ENCODE results near the gene E2F7. TPM values are rescaled to one million over a fixed set of nuclear protein-coding genes. Genes with fewer than 3 reads are reported as not detected.

E2F7 gene
- total RNA-seq, 4 donors from 2014 or later: not detected

DNA sequence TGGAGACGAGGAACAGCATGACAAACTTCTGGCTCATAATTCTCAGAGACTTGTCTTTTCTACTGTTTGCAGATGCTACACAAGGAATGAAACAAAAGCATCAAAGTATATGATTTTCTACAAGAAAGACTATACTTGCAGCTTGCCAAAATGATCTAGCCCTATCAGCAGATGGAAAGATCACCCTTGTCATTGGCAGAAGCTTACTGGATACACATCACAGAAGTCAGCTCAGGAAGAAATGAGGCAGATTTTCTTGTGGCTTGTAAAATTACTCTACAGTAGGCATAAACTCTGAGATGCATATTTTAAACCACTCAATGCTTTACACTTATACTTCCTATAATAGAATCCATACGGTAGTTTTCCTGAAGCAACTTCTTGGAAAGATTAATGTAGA, 20.6 kb downstream of the E2F7 start:
- no peaks in the 10 kb centered on the region for H3K27me3 ChIP-seq
- in situ Hi-C loops (cut with MboI; ENCODE audit: low sequenced_read_pairs in 4 of 4): no loop called here

DNA sequence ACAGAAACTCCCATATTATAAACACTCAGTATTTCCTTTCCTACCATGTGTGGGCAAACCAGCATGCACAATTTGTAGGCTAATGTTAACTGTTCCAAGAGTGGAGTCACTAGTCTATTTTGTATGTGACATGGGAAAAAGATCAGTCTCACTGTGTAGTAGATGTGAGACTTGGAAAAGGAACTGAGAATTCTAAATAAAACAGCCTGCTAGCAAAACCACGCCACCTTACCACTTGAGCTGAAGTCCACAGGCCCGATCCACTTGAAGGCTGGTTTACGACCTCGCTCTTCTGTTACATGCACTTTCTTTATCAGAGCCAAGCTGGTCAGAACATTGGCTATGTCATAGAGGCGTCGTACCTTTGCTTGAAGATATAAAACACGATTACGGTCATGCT, 22.5 kb downstream of the E2F7 start:
- no peak for DNase-seq
- in situ Hi-C loops (cut with MboI; ENCODE audit: low sequenced_read_pairs in 4 of 4): no loop called here
- no peaks in the 10 kb centered on the region for H3K27me3 ChIP-seq
- intact Hi-C loops (cut with DNase I; ENCODE audit: low total_unique reads): no loop called here
- H3K36me3 ChIP-seq: no peaks in the 10 kb centered on the region
- TF ChIP-seq POLR2A (IDR thresholded peaks at IDR 0.05): no peak
- TF ChIP-seq, protein P1, sequence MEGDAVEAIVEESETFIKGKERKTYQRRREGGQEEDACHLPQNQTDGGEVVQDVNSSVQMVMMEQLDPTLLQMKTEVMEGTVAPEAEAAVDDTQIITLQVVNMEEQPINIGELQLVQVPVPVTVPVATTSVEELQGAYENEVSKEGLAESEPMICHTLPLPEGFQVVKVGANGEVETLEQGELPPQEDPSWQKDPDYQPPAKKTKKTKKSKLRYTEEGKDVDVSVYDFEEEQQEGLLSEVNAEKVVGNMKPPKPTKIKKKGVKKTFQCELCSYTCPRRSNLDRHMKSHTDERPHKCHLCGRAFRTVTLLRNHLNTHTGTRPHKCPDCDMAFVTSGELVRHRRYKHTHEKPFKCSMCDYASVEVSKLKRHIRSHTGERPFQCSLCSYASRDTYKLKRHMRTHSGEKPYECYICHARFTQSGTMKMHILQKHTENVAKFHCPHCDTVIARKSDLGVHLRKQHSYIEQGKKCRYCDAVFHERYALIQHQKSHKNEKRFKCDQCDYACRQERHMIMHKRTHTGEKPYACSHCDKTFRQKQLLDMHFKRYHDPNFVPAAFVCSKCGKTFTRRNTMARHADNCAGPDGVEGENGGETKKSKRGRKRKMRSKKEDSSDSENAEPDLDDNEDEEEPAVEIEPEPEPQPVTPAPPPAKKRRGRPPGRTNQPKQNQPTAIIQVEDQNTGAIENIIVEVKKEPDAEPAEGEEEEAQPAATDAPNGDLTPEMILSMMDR (IDR thresholded peaks at IDR 0.05 in 4 of 5, conservative IDR thresholded peaks at IDR 0.05 in 1 of 5): no peak
- H3K4me3 ChIP-seq: no peak overlapping the region
- no peak for ATAC-seq
- no peaks in the 10 kb centered on the region for H3K9me3 ChIP-seq
- no peak overlapping the region for H3K27ac ChIP-seq
- H3K4me1 ChIP-seq: no peaks in the 10 kb centered on the region

More for the DNA sequence above, 20.6 kb downstream of the E2F7 start:
- no peak for ATAC-seq
- TF ChIP-seq, protein P1 (IDR thresholded peaks at IDR 0.05 in 4 of 5, conservative IDR thresholded peaks at IDR 0.05 in 1 of 5): no peak
- TF ChIP-seq POLR2A (IDR thresholded peaks at IDR 0.05): no peak
- no peak overlapping the region for H3K4me3 ChIP-seq
- DNase-seq: no peak
- H3K9me3 ChIP-seq: no peaks in the 10 kb centered on the region
- H3K27ac ChIP-seq: no peak overlapping the region
- H3K4me1 ChIP-seq: no peaks in the 10 kb centered on the region
- H3K36me3 ChIP-seq: no peaks in the 10 kb centered on the region
- intact Hi-C loops (cut with DNase I; ENCODE audit: low total_unique reads): no loop called here

DNA sequence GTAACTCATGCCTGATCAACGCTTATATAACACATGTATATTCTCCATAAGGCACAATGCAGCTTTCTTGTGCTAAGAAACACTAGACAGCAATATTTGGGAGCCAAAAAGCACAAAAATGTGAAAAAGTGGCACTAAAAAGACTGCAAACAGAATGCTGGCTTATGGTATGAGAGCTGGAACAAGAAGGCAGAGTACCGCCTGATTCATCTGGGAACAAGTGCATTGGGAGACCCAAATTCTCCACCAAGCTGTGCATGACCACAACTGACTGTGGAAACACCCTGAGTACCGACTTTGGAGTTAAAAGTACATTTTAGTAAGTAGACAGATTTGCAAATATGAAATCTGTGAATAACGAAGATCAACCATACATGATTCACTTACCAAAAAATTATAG, 25.1 kb downstream of the E2F7 start:
- Histone ChIP-seq H3K4me1 (no peaks in the 10 kb centered on the region), H3K27me3 (no peaks in the 10 kb centered on the region), H3K27ac (no peak overlapping the region), H3K36me3 (no peaks in the 10 kb centered on the region), H3K9me3 (no peaks in the 10 kb centered on the region), H3K4me3 (no peak overlapping the region)
- in situ Hi-C loops (cut with MboI; ENCODE audit: low sequenced_read_pairs in 4 of 4) (no loop called here), intact Hi-C loops (cut with DNase I; ENCODE audit: low total_unique reads) (no loop called here)
- DNase-seq: no peak
- no peak for ATAC-seq
- TF ChIP-seq, protein P1 (IDR thresholded peaks at IDR 0.05 in 4 of 5, conservative IDR thresholded peaks at IDR 0.05 in 1 of 5): no peak
- no peak for TF ChIP-seq POLR2A (IDR thresholded peaks at IDR 0.05)

DNA sequence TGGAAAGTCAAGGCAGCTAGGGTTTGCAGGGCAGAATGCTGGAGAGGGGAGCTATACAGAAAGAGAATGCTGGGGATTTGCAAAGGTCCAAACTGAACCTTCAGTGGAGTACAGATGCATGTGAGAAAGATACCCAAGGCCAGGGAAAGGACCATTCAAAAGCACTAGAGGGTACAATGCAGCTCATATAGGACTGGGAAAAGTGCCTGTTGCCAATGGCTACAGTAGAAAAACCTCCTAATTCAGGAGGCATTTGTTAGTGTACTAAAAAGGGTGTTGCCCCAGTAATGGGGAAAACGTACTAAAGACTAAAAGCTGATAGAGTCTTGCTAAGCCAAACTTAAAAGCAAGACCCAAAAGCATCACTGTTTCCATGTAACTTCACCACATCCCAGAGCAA, 30.1 kb downstream of the E2F7 start:
- Histone ChIP-seq H3K27me3 (no peaks in the 10 kb centered on the region), H3K9me3 (no peaks in the 10 kb centered on the region), H3K4me1 (no peaks in the 10 kb centered on the region), H3K27ac (no peak overlapping the region), H3K4me3 (no peak overlapping the region), H3K36me3 (no peaks in the 10 kb centered on the region)
- intact Hi-C loops (cut with DNase I; ENCODE audit: low total_unique reads): no loop called here
- ATAC-seq: no peak
- DNase-seq: no peak
- no peak for TF ChIP-seq POLR2A (IDR thresholded peaks at IDR 0.05)
- TF ChIP-seq, protein P1 (IDR thresholded peaks at IDR 0.05 in 4 of 5, conservative IDR thresholded peaks at IDR 0.05 in 1 of 5): no peak
- in situ Hi-C loops (cut with MboI; ENCODE audit: low sequenced_read_pairs in 4 of 4): no loop called here

All from gastrocnemius medialis (tissue), 4 donors.